GM12878 (cell line): Measurements from ENCODE around the gene AFAP1L2. TPM values are rescaled to one million over a fixed set of nuclear protein-coding genes. Genes with fewer than 3 reads are reported as not detected.

ENCODE experiments used
- ATAC-seq: fragments of 200-7000 bp; cut with Tn5 transposase; 3 replicates; pipeline ENCODE4 v1.9.1; 2020; ENCODE audit warnings: mild to moderate bottlenecking, moderate library complexity
- BruUV-seq: library from RNA; stranded (reverse); fragments of 400-500 nt; replicated peaks from 2 replicates; lab custom pipeline; 2021; lab: Mats Ljungman, UMichigan
- CTCF ChIA-PET: fragments of 300-600 bp; sonication (Branson Sonifier 250); formaldehyde crosslinking; extraction: SDS; loops from one replicate; lab custom pipeline; 2021; ENCODE audit warnings: inconsistent platforms; lab: Yijun Ruan, JAX
- POLR2A ChIA-PET: fragments of 350-600 bp; formaldehyde crosslinking; extraction: SDS; loops from one replicate; lab custom pipeline; 2021; ENCODE audit warnings: inconsistent platforms; lab: Charles Lee
- RAD21 ChIA-PET: fragments of 300-600 bp; sonication (Branson Sonifier 250); formaldehyde crosslinking; loops from one replicate; lab custom pipeline; 2023; ENCODE audit warnings: antibody characterized with exemption; ENCODE audit not compliant: unreplicated experiment; lab: Charles Lee
- SMC1A ChIA-PET: fragments of 300-600 bp; sonication (Branson Sonifier 250); formaldehyde crosslinking; loops from one replicate; lab custom pipeline; 2023; ENCODE audit not compliant: unreplicated experiment, uncharacterized antibody; lab: Charles Lee
- DNase-seq: peaks from one replicate; pipeline ENCODE4 v3.0.0-alpha.2; 2011; ENCODE audit warnings: low read depth, low spot score
- FAIRE-seq: peaks from 3 replicates; lab custom pipeline; 2011; peaks lifted over from hg19 to GRCh38; lab: Jason Lieb, UNC
- H2AFZ ChIP-seq: 2 replicates; pipeline ENCODE4 v1.6.0; 2011; ENCODE audit warnings: low read depth, low read length, control low read depth; ENCODE audit not compliant: control insufficient read depth
- H3K27ac ChIP-seq: 2 replicates; pipeline ENCODE4 v1.5.1; 2011; ENCODE audit warnings: control low read depth; ENCODE audit not compliant: control insufficient read depth, insufficient read depth
- H3K27me3 ChIP-seq, 2 experiments: replicated peaks in 1 of 2; 2 replicates each; pipeline versions ENCODE4 v1.6.0 to v1.6.1; 2011; ENCODE audit warnings: low read length in 1 of 2; ENCODE audit not compliant: control insufficient read depth in 2 of 2, insufficient read depth in 2 of 2
- H3K36me3 ChIP-seq, 2 experiments: 2 replicates each; pipeline ENCODE4 v1.5.1; 2011; ENCODE audit warnings: low read length in 1 of 2; ENCODE audit not compliant: control insufficient read depth in 2 of 2, insufficient read depth in 2 of 2
- H3K4me1 ChIP-seq: 2 replicates; pipeline ENCODE4 v1.6.1; 2011; ENCODE audit warnings: mild to moderate bottlenecking, low read length, moderate library complexity, mixed read lengths; ENCODE audit not compliant: control insufficient read depth, insufficient read depth
- H3K4me2 ChIP-seq: 2 replicates; pipeline ENCODE4 v1.6.0; 2011; ENCODE audit warnings: control low read depth; ENCODE audit not compliant: control insufficient read depth, insufficient read depth
- H3K4me3 ChIP-seq: fragments of 200-600 bp; sonication (generic); 2 replicates; pipeline ENCODE4 v1.5.1; 2016
- H3K79me2 ChIP-seq: 2 replicates; pipeline ENCODE4 v1.6.0; 2011; ENCODE audit warnings: low read length; ENCODE audit not compliant: control insufficient read depth, insufficient read depth
- H3K9ac ChIP-seq: 2 replicates; pipeline ENCODE4 v1.8.0; 2011; ENCODE audit warnings: low read length, control low read depth, mixed read lengths; ENCODE audit not compliant: control insufficient read depth, insufficient read depth
- H3K9me3 ChIP-seq: replicated peaks from 3 replicates; pipeline ENCODE4 v1.5.1; 2011; ENCODE audit warnings: mild to moderate bottlenecking, low read length; ENCODE audit not compliant: control insufficient read depth, insufficient read depth
- H4K20me1 ChIP-seq: 2 replicates; pipeline ENCODE4 v1.6.0; 2011; ENCODE audit not compliant: control insufficient read depth, insufficient read depth
- ATF7 ChIP-seq: fragments of 450-650 bp; IDR thresholded peaks from 2 replicates; pipeline ENCODE4 v1.6.1; 2016; ENCODE audit warnings: low read depth, mild to moderate bottlenecking
- EED ChIP-seq: sonication (generic); IDR thresholded peaks from 2 replicates; pipeline ENCODE4 v1.6.1; 2016; ENCODE audit warnings: antibody characterized with exemption, low read depth
- EZH2 ChIP-seq: IDR thresholded peaks from 2 replicates; pipeline ENCODE4 v1.6.1; 2012; ENCODE audit warnings: low read depth, mild to moderate bottlenecking, control low read depth, inconsistent platforms, low read length, borderline replicate concordance; ENCODE audit not compliant: control insufficient read depth
- HDAC6 ChIP-seq: fragments of 200-600 bp; sonication (generic); IDR thresholded peaks from one replicate; pipeline ENCODE4 v1.8.0; 2017; ENCODE audit warnings: antibody characterized with exemption; ENCODE audit not compliant: unreplicated experiment
- KAT2A ChIP-seq: conservative IDR thresholded peaks from 2 replicates; pipeline ENCODE4 v1.6.1; 2011; ENCODE audit warnings: low read depth, low read length; ENCODE audit not compliant: control insufficient read depth
- MYC ChIP-seq: IDR thresholded peaks from 2 replicates; pipeline ENCODE4 v1.6.1; 2011; ENCODE audit warnings: mild to moderate bottlenecking, low read length, moderate library complexity, inconsistent platforms; ENCODE audit not compliant: insufficient read depth, insufficient replicate concordance, insufficient read length, severe bottlenecking
- SIX5 ChIP-seq: IDR thresholded peaks from 2 replicates; pipeline ENCODE4 v1.6.1; 2011; ENCODE audit warnings: mild to moderate bottlenecking, low read depth, low read length, moderate library complexity; ENCODE audit not compliant: severe bottlenecking
- SMAD5 ChIP-seq: IDR thresholded peaks from 2 replicates; pipeline ENCODE4 v1.6.1; 2016; ENCODE audit warnings: antibody characterized with exemption, low read depth
- TARDBP ChIP-seq: IDR thresholded peaks from 2 replicates; pipeline ENCODE4 v1.6.1; 2016; ENCODE audit warnings: borderline replicate concordance
- WGBS: methylation state at CpG from one replicate; pipeline ENCODE4 v1.1.6; 2016; ENCODE audit warnings: low lambda C conversion rate; ENCODE audit not compliant: insufficient replicate concordance, insufficient coverage; ENCODE audit errors: missing lambda C conversion rate; 5-methylcytosine and 5-hydroxymethylcytosine counted together
- in situ Hi-C: fragments of 300-500 bp; cut with MboI; formaldehyde crosslinking; loops from 9 replicates; pipeline ENCODE4 v1.14.3; 2018; ENCODE audit warnings: mixed read lengths
- intact Hi-C: fragments of 100-400 bp; cut with micrococcal nuclease; formaldehyde crosslinking; loops from one replicate; pipeline ENCODE4 v1.14.2; 2022; ENCODE audit not compliant: unreplicated experiment
- polyA plus RNA-seq, 11 experiments: library from polyadenylated mRNA; depleted of rRNA in 4 of 11; unstranded in 6 of 11; stranded (reverse) in 5 of 11; fragments of >200 nt; fragmentation: Nextera tagmentation in 4 of 11; fragmentation: Illumina TruSeq in 1 of 11; extraction: Ambion mirVana in 4 of 11; extraction: Trizol in 1 of 11; gene quantifications; 1 replicate in 1 of 11; 2 replicates in 10 of 11; pipeline versions ENCODE4 v1.2.1 to v1.2.3, GENCODE V29; 2011 to 2016; ENCODE audit warnings: inconsistent platforms in 2 of 11, missing spikeins in 2 of 11, low read depth in 1 of 11
- total RNA-seq, 4 experiments: library from RNA; depleted of rRNA in 3 of 4; stranded (reverse); fragments of >200 nt in 3 of 4; fragmentation: Illumina TruSeq in 1 of 4; extraction: Trizol in 1 of 4; gene quantifications; 2 replicates each; pipeline versions ENCODE4 v1.2.1 to v1.2.3, GENCODE V29; 2013 to 2021
- TF ChIP-seq, protein P1 (sequence below): IDR thresholded peaks from 2 replicates; pipeline ENCODE4 v1.6.1; 2011; ENCODE audit warnings: borderline replicate concordance, low read depth, mild to moderate bottlenecking, moderate library complexity, low read length; ENCODE audit not compliant: insufficient read depth, poor library complexity, severe bottlenecking
- TF ChIP-seq, protein P2 (sequence below): IDR thresholded peaks from 2 replicates; pipeline ENCODE4 v1.6.1; 2011; ENCODE audit warnings: borderline replicate concordance, low read depth, mild to moderate bottlenecking, moderate library complexity, mixed read lengths, low read length; ENCODE audit not compliant: insufficient read depth; ENCODE audit errors: extremely low read length
- TF ChIP-seq, protein P3 (sequence below), 3 experiments: IDR thresholded peaks in 2 of 3; conservative IDR thresholded peaks in 1 of 3; 2 replicates each; pipeline ENCODE4 v1.5.1; 2011; ENCODE audit warnings: low read depth in 3 of 3, low read length in 3 of 3, mild to moderate bottlenecking in 3 of 3, control low read depth in 2 of 3, moderate library complexity in 2 of 3, inconsistent platforms in 1 of 3, mixed read lengths in 1 of 3; ENCODE audit not compliant: control insufficient read depth in 2 of 3, insufficient read depth in 1 of 3; ENCODE audit errors: extremely low read depth in 1 of 3
- TF ChIP-seq, protein P4 (sequence below): fragments of 150-350 bp; IDR thresholded peaks from 2 replicates; pipeline ENCODE4 v1.6.1; 2014; ENCODE audit warnings: mild to moderate bottlenecking, low read depth, low read length
- TF ChIP-seq, protein P5 (sequence below): fragments of 450-650 bp; IDR thresholded peaks from 2 replicates; pipeline ENCODE4 v1.6.1; 2017; ENCODE audit warnings: antibody characterized with exemption, mild to moderate bottlenecking, moderate library complexity

Gene AFAP1L2
- total and polyA plus RNA-seq, 10 of the 15 experiments (the other 5 are each of a cell fraction or from before 2014, with no cell fraction given) = 0.03 to 4.0 (median 0.34) TPM

DNA sequence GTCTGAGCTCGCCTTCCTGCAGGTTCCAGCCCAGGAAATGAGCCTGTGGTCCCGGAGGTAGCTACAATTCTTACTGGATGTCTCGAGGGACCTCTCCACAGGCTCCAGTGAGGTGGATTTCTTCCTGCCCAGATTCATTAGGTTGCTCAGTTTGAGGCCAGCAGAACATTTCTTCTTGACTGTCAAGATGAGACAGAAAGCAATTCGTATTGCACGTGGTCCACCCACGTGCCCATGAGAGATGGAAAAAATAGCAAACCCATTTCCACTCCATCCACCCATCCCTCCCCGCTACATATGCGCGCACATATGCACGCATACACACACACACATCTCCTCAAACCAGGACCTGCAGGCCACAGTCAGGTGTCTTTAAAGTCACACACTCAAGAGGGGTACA is 96.6 kb downstream of the AFAP1L2 start:
- H4K20me1 ChIP-seq = no peaks in the 10 kb centered on the region
- no peak overlapping the region for H3K4me2 ChIP-seq
- H3K9me3 ChIP-seq = no peaks in the 10 kb centered on the region
- ATAC-seq (no peak), DNase-seq (no peak), FAIRE-seq (no peak)
- peaks cover 8% of the 10 kb centered on the region for H3K4me1 ChIP-seq
- POLR2A ChIA-PET = no interaction called here
- H3K36me3 ChIP-seq = no peaks in the 10 kb centered on the region
- SMC1A ChIA-PET = interaction anchor here (1.3 to 1.7 kb wide), 2 partner anchors 16 to 81 kb away, joined by 3 to 6 read pairs; no protein-coding TSS in a partner anchor
- no peaks in the 10 kb centered on the region; a peak in 1 of 4 replicates for H3K27me3 ChIP-seq
- BruUV-seq = no TSS peak
- RAD21 ChIA-PET = interaction anchor here (1.4 to 2.5 kb wide), 3 partner anchors 81 to 164 kb away, joined by 4 to 13 read pairs (median 6); no protein-coding TSS in a partner anchor
- CTCF ChIA-PET = interaction anchor here (0.6 to 2.3 kb wide), 3 partner anchors 96 to 381 kb away, joined by 3 to 9 read pairs (median 6); partner anchors contain the start of gene AFAP1L2
- no peak overlapping the region for H2AFZ ChIP-seq
- in situ Hi-C loops (loop anchor here (10.0 to 25.0 kb wide), 3 partner anchors 95 to 817 kb away; no protein-coding TSS in a partner anchor), intact Hi-C loops (no loop called here)
- H3K9ac ChIP-seq = no peak overlapping the region
- WGBS = 39% methylated on average over 10 of the region's 10 CpGs
- no peak overlapping the region for H3K4me3 ChIP-seq
- no peaks in the 10 kb centered on the region for H3K79me2 ChIP-seq
- no peak overlapping the region for H3K27ac ChIP-seq
- TF ChIP-seq KAT2A (no peak), SIX5 (no peak), EZH2 (no peak), HDAC6 (no peak), SMAD5 (no peak), MYC (no peak), EED (no peak), TARDBP (no peak), ATF7 (no peak)
- TF ChIP-seq, protein P1, sequence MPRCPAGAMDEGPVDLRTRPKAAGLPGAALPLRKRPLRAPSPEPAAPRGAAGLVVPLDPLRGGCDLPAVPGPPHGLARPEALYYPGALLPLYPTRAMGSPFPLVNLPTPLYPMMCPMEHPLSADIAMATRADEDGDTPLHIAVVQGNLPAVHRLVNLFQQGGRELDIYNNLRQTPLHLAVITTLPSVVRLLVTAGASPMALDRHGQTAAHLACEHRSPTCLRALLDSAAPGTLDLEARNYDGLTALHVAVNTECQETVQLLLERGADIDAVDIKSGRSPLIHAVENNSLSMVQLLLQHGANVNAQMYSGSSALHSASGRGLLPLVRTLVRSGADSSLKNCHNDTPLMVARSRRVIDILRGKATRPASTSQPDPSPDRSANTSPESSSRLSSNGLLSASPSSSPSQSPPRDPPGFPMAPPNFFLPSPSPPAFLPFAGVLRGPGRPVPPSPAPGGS = no peak
- TF ChIP-seq, protein P2, sequence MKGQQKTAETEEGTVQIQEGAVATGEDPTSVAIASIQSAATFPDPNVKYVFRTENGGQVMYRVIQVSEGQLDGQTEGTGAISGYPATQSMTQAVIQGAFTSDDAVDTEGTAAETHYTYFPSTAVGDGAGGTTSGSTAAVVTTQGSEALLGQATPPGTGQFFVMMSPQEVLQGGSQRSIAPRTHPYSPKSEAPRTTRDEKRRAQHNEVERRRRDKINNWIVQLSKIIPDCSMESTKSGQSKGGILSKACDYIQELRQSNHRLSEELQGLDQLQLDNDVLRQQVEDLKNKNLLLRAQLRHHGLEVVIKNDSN = no peak
- TF ChIP-seq, protein P3, sequence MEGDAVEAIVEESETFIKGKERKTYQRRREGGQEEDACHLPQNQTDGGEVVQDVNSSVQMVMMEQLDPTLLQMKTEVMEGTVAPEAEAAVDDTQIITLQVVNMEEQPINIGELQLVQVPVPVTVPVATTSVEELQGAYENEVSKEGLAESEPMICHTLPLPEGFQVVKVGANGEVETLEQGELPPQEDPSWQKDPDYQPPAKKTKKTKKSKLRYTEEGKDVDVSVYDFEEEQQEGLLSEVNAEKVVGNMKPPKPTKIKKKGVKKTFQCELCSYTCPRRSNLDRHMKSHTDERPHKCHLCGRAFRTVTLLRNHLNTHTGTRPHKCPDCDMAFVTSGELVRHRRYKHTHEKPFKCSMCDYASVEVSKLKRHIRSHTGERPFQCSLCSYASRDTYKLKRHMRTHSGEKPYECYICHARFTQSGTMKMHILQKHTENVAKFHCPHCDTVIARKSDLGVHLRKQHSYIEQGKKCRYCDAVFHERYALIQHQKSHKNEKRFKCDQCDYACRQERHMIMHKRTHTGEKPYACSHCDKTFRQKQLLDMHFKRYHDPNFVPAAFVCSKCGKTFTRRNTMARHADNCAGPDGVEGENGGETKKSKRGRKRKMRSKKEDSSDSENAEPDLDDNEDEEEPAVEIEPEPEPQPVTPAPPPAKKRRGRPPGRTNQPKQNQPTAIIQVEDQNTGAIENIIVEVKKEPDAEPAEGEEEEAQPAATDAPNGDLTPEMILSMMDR (IDR thresholded peaks at IDR 0.05 in 2 of 3, conservative IDR thresholded peaks at IDR 0.05 in 1 of 3; ENCODE audit: control insufficient read depth in 2 of 3, extremely low read depth in 1 of 3, insufficient read depth in 1 of 3, low read depth in 3 of 3, low read length in 3 of 3) = no peak
- TF ChIP-seq, protein P4, sequence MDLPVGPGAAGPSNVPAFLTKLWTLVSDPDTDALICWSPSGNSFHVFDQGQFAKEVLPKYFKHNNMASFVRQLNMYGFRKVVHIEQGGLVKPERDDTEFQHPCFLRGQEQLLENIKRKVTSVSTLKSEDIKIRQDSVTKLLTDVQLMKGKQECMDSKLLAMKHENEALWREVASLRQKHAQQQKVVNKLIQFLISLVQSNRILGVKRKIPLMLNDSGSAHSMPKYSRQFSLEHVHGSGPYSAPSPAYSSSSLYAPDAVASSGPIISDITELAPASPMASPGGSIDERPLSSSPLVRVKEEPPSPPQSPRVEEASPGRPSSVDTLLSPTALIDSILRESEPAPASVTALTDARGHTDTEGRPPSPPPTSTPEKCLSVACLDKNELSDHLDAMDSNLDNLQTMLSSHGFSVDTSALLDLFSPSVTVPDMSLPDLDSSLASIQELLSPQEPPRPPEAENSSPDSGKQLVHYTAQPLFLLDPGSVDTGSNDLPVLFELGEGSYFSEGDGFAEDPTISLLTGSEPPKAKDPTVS = no peak
- TF ChIP-seq, protein P5, sequence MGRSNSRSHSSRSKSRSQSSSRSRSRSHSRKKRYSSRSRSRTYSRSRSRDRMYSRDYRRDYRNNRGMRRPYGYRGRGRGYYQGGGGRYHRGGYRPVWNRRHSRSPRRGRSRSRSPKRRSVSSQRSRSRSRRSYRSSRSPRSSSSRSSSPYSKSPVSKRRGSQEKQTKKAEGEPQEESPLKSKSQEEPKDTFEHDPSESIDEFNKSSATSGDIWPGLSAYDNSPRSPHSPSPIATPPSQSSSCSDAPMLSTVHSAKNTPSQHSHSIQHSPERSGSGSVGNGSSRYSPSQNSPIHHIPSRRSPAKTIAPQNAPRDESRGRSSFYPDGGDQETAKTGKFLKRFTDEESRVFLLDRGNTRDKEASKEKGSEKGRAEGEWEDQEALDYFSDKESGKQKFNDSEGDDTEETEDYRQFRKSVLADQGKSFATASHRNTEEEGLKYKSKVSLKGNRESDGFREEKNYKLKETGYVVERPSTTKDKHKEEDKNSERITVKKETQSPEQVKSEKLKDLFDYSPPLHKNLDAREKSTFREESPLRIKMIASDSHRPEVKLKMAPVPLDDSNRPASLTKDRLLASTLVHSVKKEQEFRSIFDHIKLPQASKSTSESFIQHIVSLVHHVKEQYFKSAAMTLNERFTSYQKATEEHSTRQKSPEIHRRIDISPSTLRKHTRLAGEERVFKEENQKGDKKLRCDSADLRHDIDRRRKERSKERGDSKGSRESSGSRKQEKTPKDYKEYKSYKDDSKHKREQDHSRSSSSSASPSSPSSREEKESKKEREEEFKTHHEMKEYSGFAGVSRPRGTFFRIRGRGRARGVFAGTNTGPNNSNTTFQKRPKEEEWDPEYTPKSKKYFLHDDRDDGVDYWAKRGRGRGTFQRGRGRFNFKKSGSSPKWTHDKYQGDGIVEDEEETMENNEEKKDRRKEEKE = no peak
